Stimulated activated CD8-positive, alpha-beta memory T cell treated with anti-CD3 and anti-CD28 coated beads, Interleukin-7, amount 100 ng/mL, for 1 hour (primary cell): ENCODE measurements around the gene RCAN1.

Experiments used
- DNase-seq, 2 donors: peaks; one replicate each; pipeline ENCODE4 v3.0.0-alpha.2; 2020; ENCODE audit warnings: low read depth in 2 of 2

RCAN1 gene

GRCh38 chr21:34543017-34543416 is 71.9 kb downstream of the RCAN1 start:
- DNase-seq, result no peak

- DNase-seq, result no peak
These were observed 74.7 kb downstream of the RCAN1 start for GRCh38 chr21:34540206-34540605.

GRCh38 chr21:34537838-34538237 is 77.1 kb downstream of the RCAN1 start:
- DNase-seq, result no peak

- no peak for DNase-seq
These were observed 78.1 kb downstream of the RCAN1 start for GRCh38 chr21:34536820-34537219.

- DNase-seq, result no peak
These were observed 78.6 kb downstream of the RCAN1 start for GRCh38 chr21:34536311-34536710.

- no peak for DNase-seq
These were observed 79.0 kb downstream of the RCAN1 start for GRCh38 chr21:34535886-34536285.

GRCh38 chr21:34534522-34534921 is 80.4 kb downstream of the RCAN1 start:
- DNase-seq, result no peak

GRCh38 chr21:34533938-34534337 is 81.0 kb downstream of the RCAN1 start:
- DNase-seq, result no peak

- no peak for DNase-seq
These were observed 83.5 kb downstream of the RCAN1 start for GRCh38 chr21:34531399-34531798.

GRCh38 chr21:34530261-34530660 is 84.7 kb downstream of the RCAN1 start:
- DNase-seq, result no peak

- no peak for DNase-seq
These were observed 86.8 kb downstream of the RCAN1 start for GRCh38 chr21:34528131-34528561.

- DNase-seq, result no peak
These were observed 88.2 kb downstream of the RCAN1 start for GRCh38 chr21:34526618-34527290.

GRCh38 chr21:34526241-34526617 is 88.7 kb downstream of the RCAN1 start:
- DNase-seq, result no peak

- no peak for DNase-seq
These were observed 90.0 kb downstream of the RCAN1 start for GRCh38 chr21:34524646-34525601.

- no peak for DNase-seq
These were observed 91.8 kb downstream of the RCAN1 start for GRCh38 chr21:34523019-34523555.

- DNase-seq, result no peak
These were observed 92.6 kb downstream of the RCAN1 start for GRCh38 chr21:34522284-34522683.

GRCh38 chr21:34521561-34521960 is 93.4 kb downstream of the RCAN1 start:
- DNase-seq, result no peak

GRCh38 chr21:34520764-34521508 is 94.0 kb downstream of the RCAN1 start:
- DNase-seq, result no peak

- DNase-seq, result no peak
These were observed 94.6 kb downstream of the RCAN1 start for GRCh38 chr21:34520281-34520680.

- no peak for DNase-seq
These were observed 95.2 kb downstream of the RCAN1 start for GRCh38 chr21:34519694-34520093.

GRCh38 chr21:34519016-34519415 is 95.9 kb downstream of the RCAN1 start:
- no peak for DNase-seq

GRCh38 chr21:34518301-34518700 is 96.6 kb downstream of the RCAN1 start:
- DNase-seq, result no peak
